ENCODE results near the gene PEX26. TPM values are rescaled to one million over a fixed set of nuclear protein-coding genes. Genes with fewer than 3 reads are reported as not detected.

PEX26 gene
- total and polyA plus RNA-seq, 2 of the 13 experiments (the other 11 are each of a cell fraction or from before 2014, with no cell fraction given) = 10.6 to 25.1 TPM

DNA sequence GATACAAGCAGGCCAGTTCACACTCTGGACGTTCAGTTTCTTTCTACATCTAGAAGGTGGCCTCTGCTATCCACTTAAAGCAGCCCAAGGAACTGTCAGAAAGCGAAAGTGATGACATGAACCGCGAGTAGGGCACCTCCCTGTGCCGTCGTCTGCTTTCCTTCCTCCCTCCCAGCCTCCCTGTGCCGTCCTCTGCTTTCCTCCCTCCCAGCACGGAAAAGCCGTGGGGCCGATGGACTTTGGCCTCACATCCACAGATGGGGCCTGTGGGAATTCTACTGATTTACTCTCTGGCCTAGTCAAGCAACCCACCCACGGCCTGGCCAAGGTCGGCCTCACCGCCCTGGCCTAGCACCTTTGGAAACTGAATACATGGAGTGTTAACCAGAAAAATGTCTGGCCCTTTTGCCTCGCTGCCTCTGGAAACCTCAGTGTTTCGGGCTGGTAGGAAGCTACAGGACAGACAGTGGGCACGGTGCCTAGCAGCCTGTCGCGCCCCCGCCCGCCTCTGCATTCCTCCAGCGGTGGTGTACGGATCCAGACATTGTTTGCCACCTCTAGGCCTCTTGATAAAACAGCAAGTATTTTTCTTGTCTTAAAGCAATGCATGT is 14.2 kb downstream of the PEX26 start (continued):
- TF ChIP-seq ZKSCAN1 (IDR thresholded peaks at IDR 0.05; ENCODE audit: low read length) (no peak), KDM6A (CRISPR knock-in tag; IDR thresholded peaks at IDR 0.05; ENCODE audit: low read depth) (peak; percentile 62; the same call in 1 of the 2 replicates), GMEB2 (CRISPR knock-in tag; IDR thresholded peaks at IDR 0.05; ENCODE audit: low read depth) (no peak), MAF1 (CRISPR knock-in tag; IDR thresholded peaks at IDR 0.05; ENCODE audit: borderline replicate concordance) (no peak), STAT5B (CRISPR knock-in tag; IDR thresholded peaks at IDR 0.05) (no peak), NR2F6 (IDR thresholded peaks at IDR 0.05) (no peak), NR2F6 (CRISPR knock-in tag; IDR thresholded peaks at IDR 0.05) (peak; percentile 57; the same call in 1 of the 2 replicates), CBX5 (CRISPR knock-in tag; IDR thresholded peaks at IDR 0.05; ENCODE audit: borderline replicate concordance) (no peak), CBX2 (IDR thresholded peaks at IDR 0.05; ENCODE audit: low read depth, low read length) (no peak), CBX2 (CRISPR knock-in tag; IDR thresholded peaks at IDR 0.05; ENCODE audit: low read depth) (no peak), PLRG1 (conservative IDR thresholded peaks at IDR 0.05) (no peak), POLR2AphosphoS2 (IDR thresholded peaks at IDR 0.05; ENCODE audit: low read depth, low read length) (no peak), CBFB (CRISPR knock-in tag; IDR thresholded peaks at IDR 0.05) (peak; percentile 69; the same call in 1 of the 2 replicates), POLR2A (IDR thresholded peaks at IDR 0.05; ENCODE audit: insufficient read depth in 1 of 2, low read depth in 2 of 2, low read length in 2 of 2) (peak in 1 of 2 experiments; percentile 66; a peak in 2 of 4 replicates), BCL6 (CRISPR knock-in tag; IDR thresholded peaks at IDR 0.05) (peak; percentile 65), ZNF17 (CRISPR knock-in tag; IDR thresholded peaks at IDR 0.05) (no peak), HNRNPK (IDR thresholded peaks at IDR 0.05; ENCODE audit: low read depth, low read length, poor library complexity, severe bottlenecking) (no peak), ZNF784 (CRISPR knock-in tag; IDR thresholded peaks at IDR 0.05; ENCODE audit: borderline replicate concordance) (no peak; the same call in 1 of the 2 replicates), ASH2L (IDR thresholded peaks at IDR 0.05; ENCODE audit: insufficient read length, low read depth, low read length) (peak; percentile 92)
- TF ChIP-seq, protein P1, sequence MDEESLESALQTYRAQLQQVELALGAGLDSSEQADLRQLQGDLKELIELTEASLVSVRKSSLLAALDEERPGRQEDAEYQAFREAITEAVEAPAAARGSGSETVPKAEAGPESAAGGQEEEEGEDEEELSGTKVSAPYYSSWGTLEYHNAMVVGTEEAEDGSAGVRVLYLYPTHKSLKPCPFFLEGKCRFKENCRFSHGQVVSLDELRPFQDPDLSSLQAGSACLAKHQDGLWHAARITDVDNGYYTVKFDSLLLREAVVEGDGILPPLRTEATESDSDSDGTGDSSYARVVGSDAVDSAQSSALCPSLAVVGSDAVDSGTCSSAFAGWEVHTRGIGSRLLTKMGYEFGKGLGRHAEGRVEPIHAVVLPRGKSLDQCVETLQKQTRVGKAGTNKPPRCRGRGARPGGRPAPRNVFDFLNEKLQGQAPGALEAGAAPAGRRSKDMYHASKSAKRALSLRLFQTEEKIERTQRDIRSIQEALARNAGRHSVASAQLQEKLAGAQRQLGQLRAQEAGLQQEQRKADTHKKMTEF (CRISPR knock-in tag; IDR thresholded peaks at IDR 0.05) = peak; percentile 76; the same call in 1 of the 2 replicates
- TF ChIP-seq, protein P2, sequence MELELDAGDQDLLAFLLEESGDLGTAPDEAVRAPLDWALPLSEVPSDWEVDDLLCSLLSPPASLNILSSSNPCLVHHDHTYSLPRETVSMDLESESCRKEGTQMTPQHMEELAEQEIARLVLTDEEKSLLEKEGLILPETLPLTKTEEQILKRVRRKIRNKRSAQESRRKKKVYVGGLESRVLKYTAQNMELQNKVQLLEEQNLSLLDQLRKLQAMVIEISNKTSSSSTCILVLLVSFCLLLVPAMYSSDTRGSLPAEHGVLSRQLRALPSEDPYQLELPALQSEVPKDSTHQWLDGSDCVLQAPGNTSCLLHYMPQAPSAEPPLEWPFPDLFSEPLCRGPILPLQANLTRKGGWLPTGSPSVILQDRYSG (CRISPR knock-in tag; IDR thresholded peaks at IDR 0.05) = no peak
- TF ChIP-seq, protein P3, sequence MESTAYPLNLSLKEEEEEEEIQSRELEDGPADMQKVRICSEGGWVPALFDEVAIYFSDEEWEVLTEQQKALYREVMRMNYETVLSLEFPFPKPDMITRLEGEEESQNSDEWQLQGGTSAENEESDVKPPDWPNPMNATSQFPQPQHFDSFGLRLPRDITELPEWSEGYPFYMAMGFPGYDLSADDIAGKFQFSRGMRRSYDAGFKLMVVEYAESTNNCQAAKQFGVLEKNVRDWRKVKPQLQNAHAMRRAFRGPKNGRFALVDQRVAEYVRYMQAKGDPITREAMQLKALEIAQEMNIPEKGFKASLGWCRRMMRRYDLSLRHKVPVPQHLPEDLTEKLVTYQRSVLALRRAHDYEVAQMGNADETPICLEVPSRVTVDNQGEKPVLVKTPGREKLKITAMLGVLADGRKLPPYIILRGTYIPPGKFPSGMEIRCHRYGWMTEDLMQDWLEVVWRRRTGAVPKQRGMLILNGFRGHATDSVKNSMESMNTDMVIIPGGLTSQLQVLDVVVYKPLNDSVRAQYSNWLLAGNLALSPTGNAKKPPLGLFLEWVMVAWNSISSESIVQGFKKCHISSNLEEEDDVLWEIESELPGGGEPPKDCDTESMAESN (CRISPR knock-in tag; conservative IDR thresholded peaks at IDR 0.05) = 0 out of 2 replicates have a peak, but pooled peaks have one; percentile 26
- TF ChIP-seq, protein P4, sequence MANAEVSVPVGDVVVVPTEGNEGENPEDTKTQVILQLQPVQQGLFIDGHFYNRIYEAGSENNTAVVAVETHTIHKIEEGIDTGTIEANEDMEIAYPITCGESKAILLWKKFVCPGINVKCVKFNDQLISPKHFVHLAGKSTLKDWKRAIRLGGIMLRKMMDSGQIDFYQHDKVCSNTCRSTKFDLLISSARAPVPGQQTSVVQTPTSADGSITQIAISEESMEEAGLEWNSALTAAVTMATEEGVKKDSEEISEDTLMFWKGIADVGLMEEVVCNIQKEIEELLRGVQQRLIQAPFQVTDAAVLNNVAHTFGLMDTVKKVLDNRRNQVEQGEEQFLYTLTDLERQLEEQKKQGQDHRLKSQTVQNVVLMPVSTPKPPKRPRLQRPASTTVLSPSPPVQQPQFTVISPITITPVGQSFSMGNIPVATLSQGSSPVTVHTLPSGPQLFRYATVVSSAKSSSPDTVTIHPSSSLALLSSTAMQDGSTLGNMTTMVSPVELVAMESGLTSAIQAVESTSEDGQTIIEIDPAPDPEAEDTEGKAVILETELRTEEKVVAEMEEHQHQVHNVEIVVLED (CRISPR knock-in tag; IDR thresholded peaks at IDR 0.05; ENCODE audit: borderline replicate concordance) = peak; percentile 44; the same call in 1 of the 2 replicates
